NT2/D1 (cell line): ENCODE measurements around the gene COL20A1.

Experiments used
- SUZ12 ChIP-seq: IDR thresholded peaks from 2 replicates; pipeline ENCODE4 v1.6.1; 2011; ENCODE audit not compliant: insufficient read length, insufficient read depth; ENCODE audit errors: extremely low read depth
- YY1 ChIP-seq: IDR thresholded peaks from 2 replicates; pipeline ENCODE4 v1.6.1; 2011; ENCODE audit not compliant: insufficient read length, insufficient read depth

GRCh38 chr20:63257629-63258028 lies 35.4 kb upstream of the COL20A1 start:
- TF ChIP-seq YY1 = no peak
- TF ChIP-seq SUZ12 = no peak
